Stimulated activated CD8-positive, alpha-beta memory T cell treated with anti-CD3 and anti-CD28 coated beads, Interleukin-15, amount 100 ng/mL, for 24 hours (primary cell): Measurements from ENCODE around the gene SLTM.
"Not testable (repeated sequence)": the region's sequence is repeated elsewhere in the genome, so short reads cannot be mapped to it uniquely, and the experiment has no call there.

Experiments used
- DNase-seq: peaks from one replicate; pipeline ENCODE4 v3.0.0-alpha.2; 2020; ENCODE audit warnings: low read depth

Gene SLTM

DNA sequence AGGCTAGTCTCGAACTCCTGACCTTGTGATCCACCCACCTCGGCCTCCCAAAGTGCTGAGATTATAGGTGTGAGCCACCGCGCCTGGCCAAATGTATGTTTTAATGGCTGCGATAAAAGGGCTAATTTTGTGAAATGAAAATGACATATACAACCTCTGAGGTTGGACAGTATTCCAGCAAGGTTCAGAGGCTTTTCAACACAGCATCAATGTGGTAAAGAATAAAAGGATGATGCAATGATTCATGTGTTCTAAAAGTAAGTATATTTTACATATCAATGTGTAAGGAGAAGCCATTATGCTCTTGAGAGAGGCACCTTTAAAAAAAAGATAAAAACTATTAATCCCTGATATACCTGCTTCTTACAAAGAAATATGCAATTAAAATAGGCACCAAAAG is 6.7 kb downstream of the SLTM start:
- DNase-seq: no peak

DNA sequence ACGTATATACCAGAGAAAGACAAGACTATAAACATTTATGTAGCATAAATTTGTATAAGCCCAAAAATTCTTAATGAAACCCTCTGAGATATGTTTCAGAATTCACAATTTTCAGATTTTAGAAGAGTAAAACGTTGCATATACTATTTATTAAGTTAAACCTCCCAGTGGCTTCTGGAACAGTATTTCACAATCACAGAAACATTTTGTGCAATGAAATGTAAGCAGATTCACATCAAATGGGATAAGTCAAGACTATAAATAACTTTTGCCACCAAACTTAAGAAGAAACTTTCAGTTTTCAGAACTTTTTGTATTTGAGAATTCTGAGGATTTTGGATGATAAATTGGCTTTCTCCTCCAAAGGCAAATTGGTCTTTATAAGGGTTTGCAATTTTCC is 9.2 kb downstream of the SLTM start:
- no peak for DNase-seq

DNA sequence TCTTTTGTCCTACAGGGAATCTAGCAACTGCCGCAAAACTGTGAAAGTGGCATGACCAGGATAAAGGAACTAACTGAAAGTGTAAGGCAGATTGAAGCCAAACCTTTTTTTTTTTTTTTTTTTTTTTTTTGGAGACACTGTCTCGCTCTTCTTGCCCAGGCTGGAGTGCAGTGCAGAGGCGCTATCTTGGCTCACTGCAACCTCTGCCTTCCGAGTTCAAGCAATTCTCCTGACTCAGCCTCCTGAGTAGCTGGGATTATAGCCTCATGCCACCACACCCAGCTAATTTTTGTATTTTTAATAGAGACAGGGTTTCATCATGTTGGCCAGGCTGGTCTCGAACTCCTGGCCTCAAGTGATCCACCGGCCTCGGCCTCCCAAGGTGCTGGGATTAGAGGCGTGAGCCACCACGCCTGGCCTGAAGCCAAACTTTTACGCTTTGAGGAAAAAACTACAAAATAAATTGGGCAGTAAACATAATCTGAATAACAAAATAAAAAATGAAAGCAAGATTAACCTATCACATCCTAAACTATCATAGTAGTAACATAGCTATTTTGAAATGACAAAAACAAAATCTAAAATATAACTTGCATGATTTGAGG is 9.7 kb downstream of the SLTM start:
- no peak for DNase-seq

DNA sequence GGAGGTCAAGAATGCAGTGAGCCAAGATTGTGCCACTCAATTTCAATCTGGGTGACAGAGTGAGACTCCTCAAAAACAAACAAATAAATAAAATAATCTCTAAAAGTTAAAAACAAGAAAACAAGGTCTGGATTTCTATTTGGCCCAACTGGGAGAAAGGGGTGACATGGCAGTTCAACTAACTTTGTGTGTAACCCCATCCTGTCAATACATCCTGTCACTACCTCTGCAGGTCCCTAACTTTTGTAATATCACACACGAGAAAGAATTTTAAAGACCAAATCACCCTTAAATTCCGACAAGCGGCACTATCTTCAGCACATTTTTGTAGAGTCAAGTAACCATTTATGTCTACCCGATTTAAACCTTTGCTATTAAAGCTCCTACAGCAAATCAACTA is 10.2 kb downstream of the SLTM start:
- DNase-seq: no peak

- no peak for DNase-seq
These were observed 12.2 kb downstream of the SLTM start for GRCh38 chr15:58921267-58921790.

GRCh38 chr15:58920447-58920846 is 13.0 kb downstream of the SLTM start:
- not testable (repeated sequence) for DNase-seq

DNA sequence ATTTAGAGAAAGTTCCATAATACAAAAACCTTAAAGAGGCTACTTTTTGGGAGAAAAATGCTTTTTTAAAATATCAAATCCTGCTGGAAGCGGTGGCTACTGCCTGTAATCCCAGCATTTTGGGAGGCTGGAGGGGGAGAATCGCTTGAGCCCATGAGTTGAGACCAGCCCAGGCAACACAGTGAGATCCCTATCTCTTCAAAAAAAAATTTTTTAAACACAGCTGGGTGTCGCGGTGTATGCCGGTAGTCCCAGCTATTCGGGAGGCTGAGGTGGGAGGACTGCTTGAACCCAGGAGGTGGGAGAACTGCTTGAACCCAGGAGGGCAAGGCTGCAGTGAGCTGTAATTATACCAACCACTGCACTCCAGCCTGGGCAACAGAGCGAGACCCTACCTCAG is 14.2 kb downstream of the SLTM start:
- no peak for DNase-seq

DNA sequence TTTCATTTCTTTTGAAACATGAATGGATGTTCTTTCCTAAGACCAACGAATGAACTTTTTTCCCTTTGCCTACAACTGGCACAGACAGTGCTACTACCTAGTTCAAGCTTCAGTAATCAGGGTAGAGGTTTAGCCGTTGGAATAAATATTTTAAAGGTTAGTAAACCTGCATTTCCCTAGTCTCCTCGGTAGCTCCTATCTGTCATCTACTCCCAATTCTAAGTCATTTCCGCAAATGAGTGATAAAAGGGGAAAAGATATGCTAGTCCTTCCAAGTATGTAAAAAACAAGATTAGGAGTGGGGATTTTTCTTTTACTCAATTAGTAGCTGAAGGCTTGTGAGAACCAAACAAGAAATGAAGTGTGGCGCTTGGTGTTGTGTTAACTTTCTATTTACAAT is 15.2 kb downstream of the SLTM start:
- no peak for DNase-seq

DNA sequence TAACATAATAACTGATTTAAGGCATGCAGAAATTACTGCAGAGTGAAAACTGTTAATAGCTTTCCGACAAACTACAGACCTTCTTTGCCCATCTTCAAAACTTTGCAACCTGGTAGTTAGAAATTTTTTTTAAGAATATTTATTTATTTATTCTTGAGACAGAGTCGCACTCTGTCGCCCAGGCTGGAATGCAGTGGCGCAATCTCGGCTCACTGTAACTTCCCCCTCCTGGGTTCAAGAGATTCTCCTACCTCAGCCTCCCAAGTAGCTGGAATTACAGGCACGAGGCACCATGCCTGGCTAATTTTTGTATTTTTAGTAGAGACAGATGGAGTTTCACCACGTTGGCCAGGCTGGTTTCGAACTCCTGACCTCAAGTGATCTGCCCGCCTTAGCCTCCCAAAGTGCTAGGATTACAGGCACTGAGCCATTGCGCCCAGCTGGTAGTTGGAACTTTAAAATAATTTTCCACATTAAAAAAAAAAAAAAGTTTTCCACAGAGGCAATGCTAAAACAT is 15.8 kb downstream of the SLTM start:
- DNase-seq: not testable (repeated sequence)

GRCh38 chr15:58916962-58917361 is 16.5 kb downstream of the SLTM start:
- DNase-seq: no peak

DNA sequence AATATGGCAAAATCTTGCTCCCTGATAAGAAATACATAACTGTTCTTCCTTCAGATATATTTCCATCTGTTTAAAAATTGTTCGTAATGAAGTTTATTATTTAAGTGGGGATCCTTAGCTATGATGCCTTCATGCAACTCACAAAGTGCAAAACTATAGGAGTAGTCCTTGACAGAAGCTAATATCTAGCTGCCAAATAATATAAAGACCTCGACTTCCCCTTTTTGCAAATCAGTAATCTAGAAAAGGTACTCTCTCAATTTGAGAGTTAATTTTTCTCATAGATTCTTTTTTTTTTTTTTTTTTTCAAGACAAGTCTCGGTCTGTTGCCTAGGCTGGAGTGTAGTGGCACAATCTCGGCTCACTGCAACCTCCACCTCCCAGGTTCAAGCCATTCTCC is 23.0 kb downstream of the SLTM start:
- DNase-seq: no peak

DNA sequence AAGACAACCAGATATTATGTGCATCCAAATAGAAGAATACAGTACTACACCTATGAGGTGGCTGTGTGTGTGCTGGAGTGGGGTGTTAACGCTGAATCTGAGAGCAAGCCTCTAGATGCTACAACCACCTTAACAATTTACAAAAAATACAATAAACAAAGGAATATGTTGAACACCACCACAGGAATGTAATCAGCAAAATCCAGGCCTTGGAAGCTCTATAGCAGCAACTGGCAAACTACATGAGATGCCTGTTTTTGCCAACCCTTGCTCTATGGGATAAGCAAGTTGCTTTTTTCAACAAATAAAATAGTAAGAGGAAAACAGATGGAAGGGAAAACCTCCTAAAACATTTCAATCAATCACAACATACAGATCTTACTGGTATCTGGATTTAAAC is 23.9 kb downstream of the SLTM start:
- no peak for DNase-seq

GRCh38 chr15:58908550-58909309 is 24.7 kb downstream of the SLTM start:
- DNase-seq: no peak

- DNase-seq: no peak
These were observed 32.8 kb downstream of the SLTM start for GRCh38 chr15:58900631-58901030.

- DNase-seq: no peak
These were observed 35.3 kb downstream of the SLTM start for GRCh38 chr15:58898150-58898680.

- no peak for DNase-seq
These were observed 44.1 kb downstream of the SLTM start for GRCh38 chr15:58889363-58889762.

- no peak for DNase-seq
These were observed 46.6 kb downstream of the SLTM start for GRCh38 chr15:58886921-58887320.

- not testable (repeated sequence) for DNase-seq
These were observed 49.6 kb downstream of the SLTM start for GRCh38 chr15:58883926-58884325.

GRCh38 chr15:58882243-58882642 is 51.2 kb downstream of the SLTM start:
- no peak for DNase-seq

DNA sequence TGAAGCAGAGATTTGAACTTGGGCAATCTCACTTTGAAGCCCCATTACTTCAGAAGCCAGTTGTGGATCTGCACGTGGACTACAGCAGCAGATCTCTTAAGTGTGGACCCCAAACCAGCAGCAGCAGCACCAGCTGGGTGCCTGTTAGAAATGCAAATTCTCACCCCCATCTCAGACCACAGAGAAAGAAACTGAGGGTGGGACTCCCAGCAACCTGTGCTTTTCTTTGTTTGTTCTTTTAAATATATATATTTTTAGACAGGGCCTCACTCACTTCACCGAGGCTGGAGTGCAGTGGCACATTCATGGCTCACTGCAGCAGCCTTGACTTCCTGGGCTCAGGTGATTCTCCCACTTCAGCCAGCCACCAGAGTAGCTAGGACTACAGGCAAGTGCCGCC is 53.2 kb downstream of the SLTM start:
- no peak for DNase-seq

DNA sequence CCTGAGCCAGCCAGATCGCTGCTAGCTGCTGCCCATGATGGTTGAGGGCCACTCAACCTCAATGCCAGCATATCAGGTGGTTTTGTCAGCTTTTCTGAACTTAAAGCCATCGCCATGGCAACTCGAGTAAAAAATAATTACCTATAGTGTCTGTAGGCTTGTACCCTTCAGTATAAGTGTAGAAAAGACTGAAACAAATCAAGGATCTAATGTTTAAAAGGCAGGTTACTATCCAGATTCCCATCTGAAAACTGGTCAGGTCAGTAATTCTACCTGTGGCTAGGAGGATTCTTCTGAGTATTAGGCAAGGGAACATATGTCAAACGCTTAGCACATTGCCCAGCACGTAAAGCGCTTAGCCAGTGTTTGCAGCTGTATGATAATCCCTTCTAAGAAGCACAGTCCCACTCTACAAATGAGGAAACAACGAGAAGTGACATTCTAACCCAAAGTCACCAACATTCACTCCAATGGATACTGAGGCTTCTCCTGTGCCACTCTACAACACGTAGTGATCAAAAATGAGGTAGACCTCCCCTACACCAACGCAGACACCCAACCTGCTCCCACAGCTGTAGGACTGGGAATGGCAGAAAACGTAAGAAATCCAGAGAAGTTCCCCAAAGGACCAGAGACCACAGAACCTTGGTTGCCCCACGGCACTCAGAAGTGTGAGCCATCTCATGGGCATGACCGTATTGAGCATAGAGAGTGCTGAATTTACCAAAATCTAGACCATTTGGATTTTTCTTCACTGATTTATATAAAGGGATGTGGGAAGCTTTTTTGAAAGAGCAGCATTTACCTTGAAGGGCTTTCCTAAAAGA is 55.3 kb downstream of the SLTM start:
- DNase-seq: no peak
